ENCODE results near the gene ARHGEF1. TPM values are rescaled to one million over a fixed set of nuclear protein-coding genes. Genes with fewer than 3 reads are reported as not detected.

ARHGEF1 gene
- total RNA-seq, 1 donor from 2014 or later, result 120 TPM

DNA sequence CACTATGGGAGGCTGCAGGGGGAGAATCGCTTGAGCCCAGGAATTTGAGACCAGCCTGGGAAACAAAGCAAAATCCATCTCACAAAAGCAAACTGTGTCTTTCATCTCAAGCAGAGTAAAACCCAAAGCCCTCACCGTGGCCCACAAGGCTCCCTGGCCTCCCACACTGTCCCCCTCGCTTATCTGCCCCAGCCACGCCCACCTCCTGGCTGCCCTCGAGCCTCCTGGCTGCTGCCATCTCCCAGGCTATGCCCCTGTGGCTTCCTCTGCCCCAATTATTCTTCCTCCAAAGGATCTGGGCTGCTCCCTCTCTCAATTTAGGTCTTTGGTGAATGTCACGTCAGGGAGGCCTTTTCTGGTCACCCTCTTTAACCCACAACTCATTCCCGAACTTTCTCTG lies 72.5 kb downstream of the ARHGEF1 start:
- no peak for DNase-seq (ENCODE audit: low spot score)

DNA sequence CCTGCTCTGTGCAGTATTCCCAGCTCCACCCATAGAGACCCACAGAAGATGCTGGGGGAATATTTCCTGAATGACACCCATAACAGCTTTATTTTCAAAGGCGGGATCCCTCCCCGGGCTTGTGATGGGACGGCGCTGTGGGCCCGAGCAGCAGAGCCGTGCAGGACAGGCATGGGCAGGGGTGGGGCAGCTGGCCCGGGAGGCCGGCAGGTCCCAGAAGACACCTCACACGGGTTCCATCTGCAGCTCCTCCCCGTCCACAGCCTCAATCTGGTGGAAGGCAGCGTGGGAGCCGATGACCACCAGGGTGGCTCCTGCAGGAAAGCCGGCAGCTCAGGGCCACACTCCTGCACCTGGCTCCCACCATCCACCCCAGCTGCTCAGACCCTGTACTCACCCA lies 73.6 kb downstream of the ARHGEF1 start:
- no peak for DNase-seq (ENCODE audit: low spot score)

Other genes starting within 250 kb of the ARHGEF1 start
- gene CEACAM7, start 194.9 kb upstream of the ARHGEF1 start, total RNA-seq, result 0.36 TPM
- gene CEACAM5, start 174.6 kb upstream of the ARHGEF1 start, total RNA-seq, result 0.36 TPM
- gene CEACAM6, start 127.7 kb upstream of the ARHGEF1 start, total RNA-seq, result 0.86 TPM
- gene CEACAM3, start 86.6 kb upstream of the ARHGEF1 start, total RNA-seq, result not detected
- gene LYPD4, start 38.5 kb upstream of the ARHGEF1 start, total RNA-seq, result not detected
- gene DMRTC2, start 38.1 kb upstream of the ARHGEF1 start, total RNA-seq, result not detected
- 1,844 TPM for gene RPS19, start 22.9 kb upstream of the ARHGEF1 start, total RNA-seq
- gene CD79A, start 5.9 kb upstream of the ARHGEF1 start, total RNA-seq, result 3.7 TPM
- 0.36 TPM for gene ERFL, start 45.3 kb downstream of the ARHGEF1 start, total RNA-seq
- 87.1 TPM for gene RABAC1, start 76.1 kb downstream of the ARHGEF1 start, total RNA-seq
- 0.52 TPM for gene ATP1A3, start 111.0 kb downstream of the ARHGEF1 start, total RNA-seq
- gene GRIK5, start 187.0 kb downstream of the ARHGEF1 start, total RNA-seq, result 6.9 TPM
- 18.7 TPM for gene ZNF574, start 193.0 kb downstream of the ARHGEF1 start, total RNA-seq
- gene POU2F2, start 249.3 kb downstream of the ARHGEF1 start, total RNA-seq, result 5.3 TPM